PC-9 (cell line): Measurements from ENCODE around the gene TNIP2. TPM values are rescaled to one million over a fixed set of nuclear protein-coding genes. Genes with fewer than 3 reads are reported as not detected.
A peak's percentile ranks its signal among the peaks of the same experiment; 100 is the strongest.

Experiments
- Bru-seq: library from RNA; stranded (reverse); fragments of 400-500 nt; gene quantifications from one replicate; lab custom pipeline; 2021; lab: Mats Ljungman, UMichigan
- BruChase-seq, 2 experiments: library from RNA; stranded (reverse); fragments of 400-500 nt; gene quantifications; one replicate each; lab custom pipeline; 2021; lab: Mats Ljungman, UMichigan
- BruUV-seq: library from RNA; stranded (reverse); fragments of 400-500 nt; replicated peaks from 2 replicates; lab custom pipeline; 2021; lab: Mats Ljungman, UMichigan
- CTCF ChIA-PET: fragments of 300-600 bp; sonication (Branson Sonifier 250); formaldehyde crosslinking; loops from one replicate; lab custom pipeline; 2022; ENCODE audit warnings: antibody characterized with exemption; lab: Charles Lee
- POLR2A ChIA-PET: fragments of 300-600 bp; sonication (Branson Sonifier 250); formaldehyde crosslinking; loops from one replicate; lab custom pipeline; 2022; ENCODE audit warnings: antibody characterized with exemption; ENCODE audit not compliant: unreplicated experiment; lab: Charles Lee
- DNase-seq, 2 experiments: peaks; one replicate each; pipeline versions ENCODE4 v3.0.0 to v3.0.0-alpha.2; 2015 to 2022; ENCODE audit warnings: mixed read lengths in 1 of 2
- H2AFZ ChIP-seq: fragments of 200-600 bp; sonication (generic); 2 replicates; pipeline ENCODE4 v1.8.1; 2017; ENCODE audit warnings: antibody characterized with exemption
- H3F3A ChIP-seq: fragments of 200-600 bp; sonication (generic); 2 replicates; pipeline ENCODE4 v1.8.1; 2017; ENCODE audit warnings: antibody characterized with exemption, mild to moderate bottlenecking, low read depth; ENCODE audit not compliant: insufficient read depth
- H3K27ac ChIP-seq: fragments of 200-600 bp; sonication (generic); 2 replicates; pipeline ENCODE4 v1.6.1; 2016; ENCODE audit warnings: mixed run types
- H3K27me3 ChIP-seq: fragments of 200-600 bp; sonication (generic); 2 replicates; pipeline ENCODE4 v1.6.1; 2016; ENCODE audit warnings: low read depth, mixed run types; ENCODE audit not compliant: insufficient read depth
- H3K36me3 ChIP-seq: fragments of 200-600 bp; sonication (generic); 2 replicates; pipeline ENCODE4 v1.6.1; 2016; ENCODE audit warnings: low read depth, mixed run types
- H3K4me1 ChIP-seq: fragments of 200-600 bp; sonication (generic); replicated peaks from 2 replicates; pipeline ENCODE4 v1.6.1; 2016; ENCODE audit warnings: mixed run types; ENCODE audit not compliant: insufficient read depth
- H3K4me2 ChIP-seq: fragments of 200-600 bp; sonication (generic); 2 replicates; pipeline ENCODE4 v1.6.1; 2017; ENCODE audit warnings: mixed run types
- H3K4me3 ChIP-seq: fragments of 200-600 bp; sonication (generic); 2 replicates; pipeline ENCODE4 v1.6.1; 2016; ENCODE audit warnings: mixed run types
- H3K79me2 ChIP-seq: fragments of 200-600 bp; sonication (generic); 2 replicates; pipeline ENCODE4 v1.6.1; 2017; ENCODE audit warnings: low read depth, mixed run types
- H3K9me2 ChIP-seq: fragments of 200-600 bp; sonication (generic); 2 replicates; pipeline ENCODE4 v1.8.1; 2017; ENCODE audit warnings: mild to moderate bottlenecking; ENCODE audit not compliant: insufficient read depth
- H3K9me3 ChIP-seq: fragments of 200-600 bp; sonication (generic); 2 replicates; pipeline ENCODE4 v1.8.1; 2016; ENCODE audit warnings: low read depth; ENCODE audit not compliant: insufficient read depth
- H4K20me1 ChIP-seq: fragments of 200-600 bp; sonication (generic); 2 replicates; pipeline ENCODE4 v1.8.1; 2017; ENCODE audit not compliant: insufficient read depth
- CTCF ChIP-seq: fragments of 200-600 bp; sonication (generic); conservative IDR thresholded peaks from 2 replicates; pipeline ENCODE4 v1.6.1; 2017; ENCODE audit warnings: mixed run types, antibody characterized with exemption, mild to moderate bottlenecking, moderate library complexity
- EZH2 ChIP-seq: fragments of 200-600 bp; sonication (generic); IDR thresholded peaks from 2 replicates; pipeline ENCODE4 v1.8.0; 2017; ENCODE audit warnings: antibody characterized with exemption, low read depth
- intact Hi-C: fragments of 100-400 bp; cut with micrococcal nuclease; formaldehyde crosslinking; loops from one replicate; pipeline ENCODE4 v1.10.0; 2022; ENCODE audit not compliant: unreplicated experiment
- long read RNA-seq: library from polyadenylated mRNA; stranded (forward); transcript quantifications from one replicate; pipeline ENCODE4 v2.0.0, GENCODE V29; 2022
- total RNA-seq: library from RNA; stranded (reverse); gene quantifications from 2 replicates; pipeline ENCODE4 v1.2.3, GENCODE V29; 2021

TNIP2 gene
- total RNA-seq (37.1 and 44.8 TPM in 2 replicates), Bru-seq, nascent RNA (percentile 59 among the genes with signal in this experiment), BruChase-seq, experiment 1, labeled RNA remaining after a 2-hour chase (percentile 59 among the genes with signal in this experiment), BruChase-seq, experiment 2, labeled RNA remaining after a 6-hour chase (percentile 71 among the genes with signal in this experiment)
- long read RNA-seq, transcript TNIP2-201 (6 exons, 1,974 nt) = major isoform, 83 of 106 reads
- long read RNA-seq, transcript TNIP2-206 (6 exons, 2,006 nt) = minor isoform, 7 of 106 reads
- long read RNA-seq, partial matches to known transcripts = 3 of 106 reads
- long read RNA-seq, other reads (novel, unspliced or antisense) = 10 of 106 reads

- H3K9me3 ChIP-seq = no peaks in the 10 kb centered on the region
- no TSS peak for BruUV-seq
- H3K27ac ChIP-seq = no peak within 1 kb of the TSS
- peak within 1 kb of the TSS; percentile 75 for H3K4me2 ChIP-seq
- no peaks in the 10 kb centered on the region for H3K9me2 ChIP-seq
- H3F3A ChIP-seq = no peaks in the 10 kb centered on the region
- POLR2A ChIA-PET = interaction anchor here (0.6 kb wide), 2 partner anchors 180 to 285 kb away, joined by 3 to 21 read pairs; no protein-coding TSS in a partner anchor
- 0 out of 2 replicates have a peak within 1 kb of the TSS, but pooled peaks have one; percentile 62 for H2AFZ ChIP-seq
- peak within 1 kb of the TSS; percentile 61; the same call in 1 of the 2 replicates for H3K4me3 ChIP-seq
- intact Hi-C loops = loop anchor here (2.0 kb wide), 2 partner anchors 43 to 181 kb away; no protein-coding TSS in a partner anchor
- H3K27me3 ChIP-seq = no peaks in the 10 kb centered on the region
- DNase-seq = peak; percentile 62 to 81
- peaks cover 12% of the 10 kb centered on the region for H3K79me2 ChIP-seq
- no peaks in the 10 kb centered on the region for H3K36me3 ChIP-seq
- no peaks in the 10 kb centered on the region for H4K20me1 ChIP-seq
- peaks cover 6% of the 10 kb centered on the region; the same call in 1 of the 2 replicates for H3K4me1 ChIP-seq
- TF ChIP-seq CTCF = no peak
- no peak for TF ChIP-seq EZH2
- CTCF ChIA-PET = interaction anchor here (0.6 kb wide), 1 partner anchor 291 kb away, joined by 5 read pairs; no protein-coding TSS in a partner anchor
These were observed at the start of gene TNIP2 for GRCh38 chr4:2755821-2756690. TNIP2 (minus strand) TSS chr4:2756336; CDS start chr4:2756289, 47 bp downstream.

GRCh38 chr4:2804973-2805501 lies 48.9 kb upstream of the TNIP2 start:
- H3K79me2 ChIP-seq = no peaks in the 10 kb centered on the region; the same call in 1 of the 2 replicates
- no TSS peak for BruUV-seq
- intact Hi-C loops = no loop called here
- TF ChIP-seq EZH2 (no peak), CTCF (no peak)
- CTCF ChIA-PET = no interaction called here
- no peaks in the 10 kb centered on the region for H3K27me3 ChIP-seq
- POLR2A ChIA-PET = no interaction called here
- H3K4me2 ChIP-seq = peak overlapping the region; percentile 65
- H3K9me3 ChIP-seq = no peaks in the 10 kb centered on the region
- H3F3A ChIP-seq = peaks cover 8% of the 10 kb centered on the region
- no peak for DNase-seq
- H3K27ac ChIP-seq = no peak overlapping the region
- peaks cover 6% of the 10 kb centered on the region; the same call in 1 of the 2 replicates for H4K20me1 ChIP-seq
- H3K4me3 ChIP-seq = no peak overlapping the region
- H2AFZ ChIP-seq = no peak overlapping the region
- peaks cover 44% of the 10 kb centered on the region for H3K4me1 ChIP-seq
- H3K9me2 ChIP-seq = no peaks in the 10 kb centered on the region
- H3K36me3 ChIP-seq = no peaks in the 10 kb centered on the region

GRCh38 chr4:2804449-2804972 lies 48.4 kb upstream of the TNIP2 start:
- ChIA-PET CTCF (no interaction called here), POLR2A (no interaction called here)
- TF ChIP-seq EZH2 (no peak), CTCF (no peak)
- no peak overlapping the region for H3K27ac ChIP-seq
- 0 out of 2 replicates have a peak, but pooled peaks cover 3% of the 10 kb centered on the region for H4K20me1 ChIP-seq
- H2AFZ ChIP-seq = no peak overlapping the region
- peaks cover 3% of the 10 kb centered on the region; the same call in 1 of the 2 replicates for H3K79me2 ChIP-seq
- no TSS peak for BruUV-seq
- H3K4me1 ChIP-seq = peaks cover 50% of the 10 kb centered on the region
- H3K36me3 ChIP-seq = no peaks in the 10 kb centered on the region
- DNase-seq = no peak
- H3K4me2 ChIP-seq = no peak overlapping the region
- H3K9me3 ChIP-seq = no peaks in the 10 kb centered on the region
- no peaks in the 10 kb centered on the region for H3K9me2 ChIP-seq
- H3K27me3 ChIP-seq = no peaks in the 10 kb centered on the region
- intact Hi-C loops = no loop called here
- no peak overlapping the region for H3K4me3 ChIP-seq
- H3F3A ChIP-seq = peaks cover 8% of the 10 kb centered on the region
